ENCODE data around the gene KCTD17. TPM values are rescaled to one million over a fixed set of nuclear protein-coding genes. Genes with fewer than 3 reads are reported as not detected.

KCTD17 gene
- total RNA-seq, 1 donor from 2014 or later, result 42.2 TPM

DNA sequence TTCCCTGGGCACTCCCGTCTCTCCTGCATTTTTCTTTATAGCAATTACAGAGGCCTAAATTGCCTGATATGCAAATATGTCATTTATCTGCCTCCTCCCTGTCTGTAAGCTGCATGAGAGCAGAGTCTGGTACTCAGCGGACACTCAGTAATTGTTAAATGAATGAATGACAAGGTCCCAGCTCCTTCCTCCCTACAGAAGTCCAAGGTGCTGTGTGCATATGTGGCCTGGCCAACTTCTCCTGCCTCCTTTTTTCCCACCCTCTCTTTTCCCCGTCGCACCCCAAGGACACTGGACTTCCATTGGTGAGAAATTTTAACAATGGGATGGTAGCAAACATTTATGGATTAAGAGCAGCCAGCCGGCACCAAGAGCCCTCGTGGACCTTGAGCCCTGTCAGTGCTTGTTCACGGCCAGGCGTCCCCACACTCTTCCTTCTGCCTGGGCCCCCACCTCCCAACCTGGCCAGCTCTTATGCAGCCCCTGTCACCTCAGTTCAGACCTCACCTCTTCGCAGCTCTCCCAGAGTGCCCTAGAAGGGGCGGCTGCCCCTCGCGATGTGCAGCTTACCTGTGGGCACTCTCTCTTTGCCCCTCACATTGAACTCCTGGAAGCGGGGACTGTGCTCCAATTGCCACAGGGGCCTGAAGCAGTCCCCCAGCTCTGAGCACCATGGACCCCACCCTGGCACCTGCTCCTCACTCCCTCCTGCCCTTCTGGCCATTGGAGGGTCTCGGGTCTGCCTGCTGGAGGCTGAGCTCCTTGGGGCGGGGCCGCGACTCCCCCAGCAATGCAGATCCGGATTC lies 56.5 kb downstream of the KCTD17 start:
- Mint-ChIP-seq H3K4me3 (no peak overlapping the region), H3K27me3 (ENCODE audit: low read depth) (peaks cover 14% of the 10 kb centered on the region), H3K9me3 (no peaks in the 10 kb centered on the region), H3K27ac (no peak overlapping the region), H3K4me1 (no peaks in the 10 kb centered on the region), H3K36me3 (no peaks in the 10 kb centered on the region)
- DNase-seq (ENCODE audit: low spot score in 2 of 2, unreplicated experiment in 2 of 2), result no peak
- TF ChIP-seq, protein P1, sequence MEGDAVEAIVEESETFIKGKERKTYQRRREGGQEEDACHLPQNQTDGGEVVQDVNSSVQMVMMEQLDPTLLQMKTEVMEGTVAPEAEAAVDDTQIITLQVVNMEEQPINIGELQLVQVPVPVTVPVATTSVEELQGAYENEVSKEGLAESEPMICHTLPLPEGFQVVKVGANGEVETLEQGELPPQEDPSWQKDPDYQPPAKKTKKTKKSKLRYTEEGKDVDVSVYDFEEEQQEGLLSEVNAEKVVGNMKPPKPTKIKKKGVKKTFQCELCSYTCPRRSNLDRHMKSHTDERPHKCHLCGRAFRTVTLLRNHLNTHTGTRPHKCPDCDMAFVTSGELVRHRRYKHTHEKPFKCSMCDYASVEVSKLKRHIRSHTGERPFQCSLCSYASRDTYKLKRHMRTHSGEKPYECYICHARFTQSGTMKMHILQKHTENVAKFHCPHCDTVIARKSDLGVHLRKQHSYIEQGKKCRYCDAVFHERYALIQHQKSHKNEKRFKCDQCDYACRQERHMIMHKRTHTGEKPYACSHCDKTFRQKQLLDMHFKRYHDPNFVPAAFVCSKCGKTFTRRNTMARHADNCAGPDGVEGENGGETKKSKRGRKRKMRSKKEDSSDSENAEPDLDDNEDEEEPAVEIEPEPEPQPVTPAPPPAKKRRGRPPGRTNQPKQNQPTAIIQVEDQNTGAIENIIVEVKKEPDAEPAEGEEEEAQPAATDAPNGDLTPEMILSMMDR (IDR thresholded peaks at IDR 0.05; ENCODE audit: unreplicated experiment), result no peak

DNA sequence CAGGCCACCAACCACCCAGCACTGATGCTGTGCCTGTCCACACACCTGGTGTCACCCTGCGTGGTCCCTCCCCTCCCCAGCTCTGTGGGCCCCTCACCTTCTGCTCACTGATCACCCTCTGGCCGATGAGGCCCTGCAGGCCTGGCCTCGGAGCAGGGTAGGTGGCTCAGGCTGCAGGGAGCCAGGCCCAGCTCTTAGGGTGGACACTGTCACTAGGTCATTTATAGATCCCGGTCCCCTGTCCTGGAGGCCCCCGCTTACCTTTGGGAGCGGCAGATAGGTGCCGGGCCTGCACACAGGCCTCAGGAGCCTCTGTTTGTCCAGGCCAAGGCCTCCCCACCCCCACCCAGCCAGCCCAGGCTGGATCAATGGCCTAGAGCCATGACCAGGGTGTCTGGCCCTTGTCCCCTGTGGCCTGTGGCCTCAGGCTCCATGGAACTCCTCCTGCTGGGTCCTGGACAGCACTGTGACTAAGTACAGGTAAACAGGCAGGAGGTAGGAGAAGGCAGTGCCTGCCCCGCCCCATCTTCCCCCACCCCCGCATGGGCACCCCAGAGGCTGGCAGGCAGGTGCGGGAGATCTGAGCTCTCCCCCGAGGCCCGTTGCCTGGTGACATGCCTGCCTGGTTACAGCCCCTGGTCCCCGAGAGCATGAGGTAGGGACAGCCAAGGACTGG lies 57.8 kb downstream of the KCTD17 start, which contains the start of gene TMPRSS6:
Gene TMPRSS6 (minus strand): TSS at position 472 of the 676 bp plus-strand sequence. CDS start 6,296 bp downstream, outside the sequence.
- Mint-ChIP-seq H3K36me3 (no peaks in the 10 kb centered on the region), H3K27me3 (ENCODE audit: low read depth) (peaks cover 3% of the 10 kb centered on the region), H3K9me3 (no peaks in the 10 kb centered on the region), H3K27ac (no peak within 1 kb of the TSS), H3K4me3 (no peak within 1 kb of the TSS), H3K4me1 (no peaks in the 10 kb centered on the region)
- TF ChIP-seq, protein P1 (IDR thresholded peaks at IDR 0.05; ENCODE audit: unreplicated experiment), result no peak
- DNase-seq (ENCODE audit: low spot score in 2 of 2, unreplicated experiment in 2 of 2), result no peak

DNA sequence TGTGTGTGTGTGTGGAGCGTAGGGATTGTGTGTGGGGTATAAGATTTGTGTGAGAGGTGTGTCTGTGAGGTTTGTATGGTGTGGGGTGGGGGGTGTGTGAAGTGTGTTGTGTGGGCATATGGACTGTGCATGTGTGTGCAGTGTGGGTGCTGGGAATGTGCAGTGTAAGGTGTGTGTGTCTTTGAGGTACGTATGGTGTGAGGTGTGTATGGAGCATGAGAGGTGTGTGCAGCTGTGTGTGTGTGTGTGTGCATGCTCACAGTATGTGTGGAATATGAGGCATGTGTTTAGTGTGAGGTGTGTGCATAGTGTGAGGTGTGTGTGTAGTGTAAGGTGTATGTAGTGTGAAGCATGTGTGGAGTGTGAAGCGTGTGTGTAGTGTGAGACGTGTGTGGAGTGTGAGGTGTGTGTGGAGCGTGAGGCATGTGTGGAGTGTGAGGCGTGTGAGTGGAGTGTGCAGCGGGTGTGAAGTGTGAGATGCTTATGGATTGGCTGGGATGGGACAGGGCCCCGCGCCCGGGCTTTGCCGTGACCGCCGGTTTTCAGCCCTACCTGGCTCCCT lies 59.7 kb downstream of the KCTD17 start:
- Mint-ChIP-seq H3K4me3 (no peak overlapping the region), H3K27ac (no peak overlapping the region), H3K36me3 (no peaks in the 10 kb centered on the region), H3K27me3 (ENCODE audit: low read depth) (peaks cover 4% of the 10 kb centered on the region), H3K4me1 (no peaks in the 10 kb centered on the region), H3K9me3 (no peaks in the 10 kb centered on the region)
- TF ChIP-seq, protein P1 (IDR thresholded peaks at IDR 0.05; ENCODE audit: unreplicated experiment), result no peak
- DNase-seq (ENCODE audit: low spot score in 2 of 2, unreplicated experiment in 2 of 2), result no peak

DNA sequence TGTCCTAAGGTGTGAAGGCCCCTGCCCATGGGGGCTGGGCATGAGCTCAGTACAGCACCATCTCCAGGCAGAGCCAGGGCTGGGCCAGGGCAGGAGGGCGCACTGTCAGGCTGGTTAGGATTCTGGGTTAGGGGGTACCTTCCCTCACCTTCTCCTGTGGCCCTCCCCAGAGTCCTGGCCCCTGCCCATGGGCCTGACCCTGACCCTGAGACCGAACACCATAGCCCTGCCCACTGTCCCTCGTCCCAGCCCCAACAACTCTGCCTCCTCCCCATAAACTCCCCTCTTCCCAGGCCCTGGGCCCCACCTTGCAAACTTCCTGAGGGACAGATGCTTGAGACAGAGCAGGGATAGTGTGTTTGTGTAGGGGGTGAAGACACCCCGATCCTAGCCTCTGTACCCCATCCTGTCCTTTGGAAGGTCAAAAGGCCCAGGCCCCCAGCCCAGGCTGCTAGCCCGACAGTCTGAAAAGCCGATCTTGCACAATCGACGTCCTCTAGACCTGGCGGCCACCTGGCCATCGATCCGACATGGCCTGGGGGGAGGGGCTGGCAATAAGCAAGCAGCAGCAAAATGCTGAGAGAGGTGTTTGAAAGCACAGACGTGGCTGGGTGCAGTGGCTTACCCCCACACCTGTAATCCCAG lies 60.7 kb downstream of the KCTD17 start:
- Mint-ChIP-seq H3K9me3 (no peaks in the 10 kb centered on the region), H3K4me3 (no peak overlapping the region), H3K4me1 (no peaks in the 10 kb centered on the region), H3K27me3 (ENCODE audit: low read depth) (peaks cover 3% of the 10 kb centered on the region), H3K27ac (no peak overlapping the region), H3K36me3 (no peaks in the 10 kb centered on the region)
- no peak for DNase-seq (ENCODE audit: low spot score in 2 of 2, unreplicated experiment in 2 of 2)
- TF ChIP-seq, protein P1 (IDR thresholded peaks at IDR 0.05; ENCODE audit: unreplicated experiment), result no peak

Other genes starting within 250 kb of the KCTD17 start
- not detected in 3 replicates for gene PVALB, start 234.7 kb upstream of the KCTD17 start, total RNA-seq
- gene NCF4, start 190.7 kb upstream of the KCTD17 start, total RNA-seq, result not detected in 3 replicates
- 0.38 to 0.56 TPM (median 0.38 TPM) in 3 replicates for gene CSF2RB, start 138.1 kb upstream of the KCTD17 start, total RNA-seq
- gene TST, start 32.3 kb upstream of the KCTD17 start, total RNA-seq, result 21.3 to 22.6 TPM (median 21.4 TPM) in 3 replicates
- 55.8 to 61.5 TPM (median 60.8 TPM) in 3 replicates for gene MPST, start 32.0 kb upstream of the KCTD17 start, total RNA-seq
- 0.18 to 0.47 TPM in 2 of 3 replicates, not detected in the other for gene TMPRSS6, start 58.0 kb downstream of the KCTD17 start, total RNA-seq
- gene IL2RB, start 98.2 kb downstream of the KCTD17 start, total RNA-seq, result 1.6 to 2.1 TPM (median 1.7 TPM) in 3 replicates
- gene C1QTNF6, start 136.5 kb downstream of the KCTD17 start, total RNA-seq, result 51.8 to 58.3 TPM (median 54.1 TPM) in 3 replicates
- 0.61 to 0.82 TPM (median 0.69 TPM) in 3 replicates for gene SSTR3, start 160.7 kb downstream of the KCTD17 start, total RNA-seq
- 6.3 to 6.5 TPM (median 6.4 TPM) in 3 replicates for gene RAC2, start 192.5 kb downstream of the KCTD17 start, total RNA-seq
- gene CYTH4, start 230.8 kb downstream of the KCTD17 start, total RNA-seq, result 0.11 TPM in 1 of 3 replicates, not detected in the others

Measured in mesothelial cell of epicardium (in vitro differentiated cells).